Amniotic epithelial cell (primary cell): Measurements from ENCODE around the gene ULK3.
"Not testable (repeated sequence)": the region's sequence is repeated elsewhere in the genome, so short reads cannot be mapped to it uniquely, and the experiment has no call there.

ENCODE experiments used
- DNase-seq: peaks from one replicate; pipeline ENCODE4 v3.0.0-alpha.2; 2010; ENCODE audit warnings: low read depth

Gene ULK3

GRCh38 chr15:74842581-74843444 is at the start of gene ULK3:
ULK3 (minus strand) TSS chr15:74843156; CDS start chr15:74843105, 51 bp downstream.
- peak; percentile 82 for DNase-seq

GRCh38 chr15:74892313-74892712 is 49.4 kb upstream of the ULK3 start:
- no peak for DNase-seq

GRCh38 chr15:74891469-74891868 is 48.5 kb upstream of the ULK3 start:
- DNase-seq, result no peak

- no peak for DNase-seq
Measured at GRCh38 chr15:74890665-74890960, 47.7 kb upstream of the ULK3 start.

- peak; percentile 69 for DNase-seq
Measured at GRCh38 chr15:74889883-74890664, 47.1 kb upstream of the ULK3 start, which contains the start of gene MPI. MPI (plus strand) TSS chr15:74890042; CDS start chr15:74890074, 32 bp downstream.

GRCh38 chr15:74889390-74889882 is 46.5 kb upstream of the ULK3 start:
- DNase-seq, result peak; percentile 38

GRCh38 chr15:74888716-74889115 is 45.8 kb upstream of the ULK3 start:
- peak; percentile 25 for DNase-seq

- not testable (repeated sequence) for DNase-seq
Measured at GRCh38 chr15:74887537-74888193, 44.7 kb upstream of the ULK3 start.

- DNase-seq, result no peak
Measured at GRCh38 chr15:74885461-74885860, 42.5 kb upstream of the ULK3 start.

GRCh38 chr15:74884428-74885223 is 41.7 kb upstream of the ULK3 start:
- no peak for DNase-seq

GRCh38 chr15:74882528-74882927 is 39.6 kb upstream of the ULK3 start:
- DNase-seq, result no peak

- DNase-seq, result no peak
Measured at GRCh38 chr15:74878273-74878672, 35.3 kb upstream of the ULK3 start.

GRCh38 chr15:74873756-74874424 is 30.9 kb upstream of the ULK3 start:
- peak; percentile 33 for DNase-seq

- DNase-seq, result peak; percentile 93
Measured at GRCh38 chr15:74873036-74873755, 30.2 kb upstream of the ULK3 start, which contains the start of gene SCAMP2. SCAMP2 (minus strand) TSS chr15:74873365; CDS start chr15:74873255, 110 bp downstream.

GRCh38 chr15:74872702-74873035 is 29.7 kb upstream of the ULK3 start:
- no peak for DNase-seq

- DNase-seq, result peak; percentile 61
Measured at GRCh38 chr15:74870436-74871215, 27.7 kb upstream of the ULK3 start.

- DNase-seq, result peak; percentile 27
Measured at GRCh38 chr15:74869726-74870407, 26.9 kb upstream of the ULK3 start.

GRCh38 chr15:74869372-74869725 is 26.4 kb upstream of the ULK3 start:
- DNase-seq, result peak; percentile 27

GRCh38 chr15:74868059-74868458 is 25.1 kb upstream of the ULK3 start:
- no peak for DNase-seq
